IPS-18c (cell line): ENCODE measurements around the gene ZSCAN5B.
A peak's percentile ranks its signal among the peaks of the same experiment; 100 is the strongest.

ENCODE experiments used
- H3K4me3 ChIP-seq: 2 replicates; pipeline ENCODE4 v1.7.0; 2013; ENCODE audit warnings: low read depth, mild to moderate bottlenecking, low read length, moderate library complexity; ENCODE audit not compliant: insufficient read depth
- H3K9me3 ChIP-seq: one replicate; pipeline ENCODE4 v1.6.1; 2013; ENCODE audit warnings: mild to moderate bottlenecking, low read length, moderate library complexity; ENCODE audit not compliant: control insufficient read depth, insufficient read depth

The ZSCAN5B gene

DNA sequence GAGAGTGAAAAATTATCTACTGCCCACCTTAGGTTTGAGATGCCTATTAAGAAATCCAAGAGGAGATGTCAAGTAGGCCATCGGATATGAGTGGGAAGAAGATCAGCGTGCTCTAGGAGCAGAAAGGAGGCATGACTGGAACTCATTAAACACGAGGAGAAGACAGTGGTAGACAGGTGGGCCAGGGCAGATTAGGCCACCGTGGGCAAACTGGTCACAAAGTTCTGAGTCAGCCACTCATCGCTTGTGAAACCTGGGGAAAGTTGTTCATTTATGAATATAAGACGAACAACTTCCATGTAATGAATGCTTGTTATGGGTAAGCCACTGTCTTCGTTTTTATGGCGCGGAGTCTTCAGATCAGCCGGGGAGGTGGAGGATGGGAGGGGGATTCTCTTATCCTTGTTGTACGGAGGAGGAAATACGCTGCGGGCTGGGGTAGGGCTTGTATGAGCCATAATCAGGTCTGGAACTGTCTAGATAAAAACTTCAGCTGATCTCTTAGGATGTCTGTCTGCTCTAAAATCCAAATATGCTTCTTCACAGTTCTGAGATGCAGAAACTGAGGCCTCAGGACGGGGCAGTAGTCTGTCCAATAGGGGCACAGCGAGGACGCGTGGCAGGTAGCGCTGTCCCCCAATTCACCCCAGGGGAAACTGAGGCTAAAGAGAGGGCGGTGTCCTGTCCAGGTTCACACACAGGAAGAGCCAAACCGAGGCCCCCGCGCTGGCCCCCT, 57.6 kb downstream of the ZSCAN5B start:
- H3K4me3 ChIP-seq = peak overlapping the region; percentile 55
- H3K9me3 ChIP-seq = peaks cover 2% of the 10 kb centered on the region
